Neural crest cell (in vitro differentiated cells): ENCODE data around the gene NTRK2. TPM values are rescaled to one million over a fixed set of nuclear protein-coding genes. Genes with fewer than 3 reads are reported as not detected.
A peak's percentile ranks its signal among the peaks of the same experiment; 100 is the strongest.

Experiments used
- DNase-seq: peaks from one replicate; pipeline ENCODE4 v3.0.0; 2021; ENCODE audit warnings: low read depth, mixed read lengths, low spot score
- H3K27ac Mint-ChIP-seq: one replicate; pipeline ENCODE4 v1.8.0; 2021; ENCODE audit warnings: mild to moderate bottlenecking, mixed read lengths; ENCODE audit not compliant: unreplicated experiment
- H3K27me3 Mint-ChIP-seq: 2 replicates; pipeline ENCODE4 v1.8.0; 2021; ENCODE audit warnings: low read depth, mild to moderate bottlenecking, mixed read lengths
- H3K36me3 Mint-ChIP-seq: 2 replicates; pipeline ENCODE4 v1.8.0; 2021; ENCODE audit warnings: low read depth, mild to moderate bottlenecking, mixed read lengths
- H3K4me1 Mint-ChIP-seq: 2 replicates; pipeline ENCODE4 v1.8.0; 2021; ENCODE audit warnings: mixed read lengths
- H3K4me3 Mint-ChIP-seq: one replicate; pipeline ENCODE4 v1.8.0; 2021; ENCODE audit warnings: mild to moderate bottlenecking, mixed read lengths
- H3K9me3 Mint-ChIP-seq: 2 replicates; pipeline ENCODE4 v1.8.0; 2021; ENCODE audit warnings: mixed read lengths
- total RNA-seq: library from RNA; stranded (reverse); gene quantifications from 2 replicates; pipeline ENCODE4 v1.2.1, GENCODE V29; 2021
- TF ChIP-seq, protein P1 (sequence below): fragments of 200-600 bp; sonication (generic); conservative IDR thresholded peaks from 2 replicates; pipeline ENCODE4 v1.5.0; 2021; ENCODE audit warnings: antibody characterized with exemption, mild to moderate bottlenecking

NTRK2 gene
- total RNA-seq, 1 donor from 2014 or later = 20.6 TPM

DNA sequence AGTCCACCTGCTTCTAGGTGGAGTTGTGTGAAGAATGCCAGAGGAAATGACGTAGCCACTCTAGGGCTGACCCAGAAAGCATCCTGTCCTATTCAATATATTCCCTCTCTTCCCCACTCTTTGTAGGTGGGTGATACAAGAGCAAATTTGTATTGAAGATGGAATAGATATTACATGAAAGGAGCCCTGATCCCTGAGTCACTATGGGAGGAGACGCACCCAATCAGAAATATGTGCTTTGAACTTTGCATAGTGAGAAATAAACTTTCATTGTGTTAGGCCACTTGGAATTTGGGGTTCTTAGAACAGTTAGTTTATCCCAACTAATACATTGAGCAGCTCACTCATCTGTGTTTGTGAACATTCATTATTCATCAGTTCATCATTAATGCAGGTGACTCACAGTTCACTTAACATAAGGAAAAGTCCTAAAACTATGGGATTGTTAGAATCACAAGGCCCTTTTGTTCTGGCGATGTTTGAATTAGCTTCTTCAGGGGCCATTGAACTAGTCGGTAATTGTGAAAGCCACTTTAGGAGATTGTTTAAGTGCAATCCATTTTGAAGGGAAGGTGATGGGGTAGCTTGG, 26.9 kb upstream of the NTRK2 start:
- H3K27ac Mint-ChIP-seq = no peak overlapping the region
- TF ChIP-seq, protein P1, sequence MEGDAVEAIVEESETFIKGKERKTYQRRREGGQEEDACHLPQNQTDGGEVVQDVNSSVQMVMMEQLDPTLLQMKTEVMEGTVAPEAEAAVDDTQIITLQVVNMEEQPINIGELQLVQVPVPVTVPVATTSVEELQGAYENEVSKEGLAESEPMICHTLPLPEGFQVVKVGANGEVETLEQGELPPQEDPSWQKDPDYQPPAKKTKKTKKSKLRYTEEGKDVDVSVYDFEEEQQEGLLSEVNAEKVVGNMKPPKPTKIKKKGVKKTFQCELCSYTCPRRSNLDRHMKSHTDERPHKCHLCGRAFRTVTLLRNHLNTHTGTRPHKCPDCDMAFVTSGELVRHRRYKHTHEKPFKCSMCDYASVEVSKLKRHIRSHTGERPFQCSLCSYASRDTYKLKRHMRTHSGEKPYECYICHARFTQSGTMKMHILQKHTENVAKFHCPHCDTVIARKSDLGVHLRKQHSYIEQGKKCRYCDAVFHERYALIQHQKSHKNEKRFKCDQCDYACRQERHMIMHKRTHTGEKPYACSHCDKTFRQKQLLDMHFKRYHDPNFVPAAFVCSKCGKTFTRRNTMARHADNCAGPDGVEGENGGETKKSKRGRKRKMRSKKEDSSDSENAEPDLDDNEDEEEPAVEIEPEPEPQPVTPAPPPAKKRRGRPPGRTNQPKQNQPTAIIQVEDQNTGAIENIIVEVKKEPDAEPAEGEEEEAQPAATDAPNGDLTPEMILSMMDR = no peak
- no peak for DNase-seq
- no peak overlapping the region for H3K4me3 Mint-ChIP-seq
- H3K36me3 Mint-ChIP-seq = peaks cover 2% of the 10 kb centered on the region
- H3K9me3 Mint-ChIP-seq = peaks cover 5% of the 10 kb centered on the region
- H3K4me1 Mint-ChIP-seq = peaks cover 3% of the 10 kb centered on the region
- no peaks in the 10 kb centered on the region for H3K27me3 Mint-ChIP-seq

DNA sequence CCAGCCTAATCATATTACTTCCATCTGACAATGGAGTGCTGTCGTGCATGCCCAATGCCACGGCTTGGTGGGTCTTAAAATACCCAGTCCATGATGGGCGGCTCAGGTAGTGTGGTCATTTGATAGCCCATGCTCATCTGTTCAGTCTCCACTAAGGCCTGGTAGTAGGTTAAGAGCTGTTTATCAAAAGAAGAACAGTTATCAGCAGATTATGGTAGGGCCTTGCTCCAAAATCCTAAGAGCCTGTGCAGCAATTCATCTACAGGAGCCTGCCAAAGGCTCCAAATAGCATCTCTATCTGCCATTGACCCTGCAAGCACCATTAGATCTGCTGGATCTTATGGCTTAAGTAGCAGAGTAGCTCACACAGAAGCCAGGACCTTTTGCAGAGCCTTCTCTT, 21.8 kb upstream of the NTRK2 start:
- Mint-ChIP-seq H3K27ac (no peak overlapping the region), H3K4me1 (peaks cover 2% of the 10 kb centered on the region), H3K9me3 (peaks cover 5% of the 10 kb centered on the region), H3K27me3 (no peaks in the 10 kb centered on the region), H3K4me3 (no peak overlapping the region), H3K36me3 (peaks cover 2% of the 10 kb centered on the region)
- no peak for DNase-seq
- TF ChIP-seq, protein P1 = no peak

DNA sequence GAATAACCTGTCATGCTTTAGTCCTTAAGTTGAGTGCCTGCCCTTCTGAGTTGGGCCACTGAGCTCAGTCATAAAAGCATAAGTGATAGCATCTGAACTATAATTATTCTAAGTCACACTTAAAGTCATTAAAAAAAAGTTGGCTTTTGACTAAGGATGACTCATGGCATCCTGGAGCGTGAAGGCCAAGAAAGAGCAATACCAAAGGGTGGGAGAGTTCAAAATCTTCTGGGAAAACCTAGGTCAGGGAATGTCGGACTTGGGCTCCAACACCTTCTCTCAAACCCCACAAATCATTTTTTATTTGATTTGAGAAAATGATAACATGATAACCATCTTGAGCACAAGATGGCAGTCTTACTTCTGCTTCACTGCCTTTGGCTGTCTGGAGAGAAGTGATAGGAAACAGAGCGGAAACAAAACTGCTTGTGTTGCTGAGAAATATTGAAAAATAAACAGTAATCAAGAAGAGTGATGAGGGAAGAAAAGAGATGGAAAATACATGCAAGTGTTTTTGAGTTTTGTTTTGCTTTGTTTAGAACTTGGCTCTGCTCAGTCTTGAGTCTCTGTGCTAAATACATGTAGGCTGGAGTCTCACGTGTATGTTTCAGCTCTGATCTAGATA, 16.9 kb upstream of the NTRK2 start:
- no peak overlapping the region for H3K4me3 Mint-ChIP-seq
- no peak overlapping the region for H3K27ac Mint-ChIP-seq
- peaks cover 2% of the 10 kb centered on the region for H3K9me3 Mint-ChIP-seq
- no peaks in the 10 kb centered on the region for H3K27me3 Mint-ChIP-seq
- H3K4me1 Mint-ChIP-seq = no peaks in the 10 kb centered on the region
- no peak for DNase-seq
- H3K36me3 Mint-ChIP-seq = peaks cover 2% of the 10 kb centered on the region
- TF ChIP-seq, protein P1 = no peak

DNA sequence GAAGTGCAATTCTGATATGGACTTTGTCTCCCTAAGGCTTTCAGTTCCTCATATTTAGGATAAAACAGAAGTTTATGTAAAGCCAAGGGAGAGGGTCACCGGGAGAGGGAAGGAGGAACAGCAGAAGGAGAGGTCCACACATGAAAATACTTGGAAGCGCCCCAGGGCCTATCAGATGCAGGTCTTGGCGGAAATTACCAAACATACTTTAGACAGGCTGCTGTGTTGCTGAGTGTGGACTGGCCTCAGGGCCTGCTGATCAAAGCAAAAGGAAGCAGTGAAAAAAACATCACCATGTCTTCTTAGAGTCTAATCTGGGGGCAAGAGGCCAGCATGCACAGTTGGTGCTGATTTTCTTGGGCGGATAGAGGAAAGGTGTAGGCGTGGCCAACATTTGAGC, 14.1 kb upstream of the NTRK2 start:
- DNase-seq = no peak
- peaks cover 7% of the 10 kb centered on the region for H3K9me3 Mint-ChIP-seq
- H3K36me3 Mint-ChIP-seq = peaks cover 2% of the 10 kb centered on the region
- no peak overlapping the region for H3K27ac Mint-ChIP-seq
- H3K4me1 Mint-ChIP-seq = peaks cover 9% of the 10 kb centered on the region
- H3K4me3 Mint-ChIP-seq = no peak overlapping the region
- H3K27me3 Mint-ChIP-seq = no peaks in the 10 kb centered on the region
- TF ChIP-seq, protein P1 = no peak

DNA sequence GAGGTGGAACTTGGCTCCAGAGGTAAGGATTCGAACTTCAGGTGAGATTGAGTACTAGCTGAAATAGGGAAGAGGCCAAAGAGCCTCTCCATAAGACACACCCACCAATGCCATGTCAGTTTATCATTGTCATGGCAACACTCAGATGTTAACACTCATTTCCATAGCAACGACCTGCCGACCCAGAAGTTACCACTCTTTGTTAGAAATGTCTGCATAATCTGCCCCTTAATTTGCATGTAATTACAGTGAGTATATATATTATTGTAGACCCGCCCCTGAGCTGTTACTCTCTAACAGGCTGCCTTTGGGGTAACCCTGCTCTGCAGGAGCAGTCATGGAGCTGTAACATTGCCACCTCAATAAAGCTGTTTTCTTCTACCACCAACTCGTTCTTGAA, 10.2 kb upstream of the NTRK2 start:
- Mint-ChIP-seq H3K4me1 (peaks cover 9% of the 10 kb centered on the region), H3K27me3 (no peaks in the 10 kb centered on the region), H3K36me3 (peaks cover 4% of the 10 kb centered on the region), H3K27ac (no peak overlapping the region), H3K9me3 (peaks cover 12% of the 10 kb centered on the region), H3K4me3 (no peak overlapping the region)
- TF ChIP-seq, protein P1 = no peak
- DNase-seq = peak; percentile 3
